BJ (cell line): Measurements from ENCODE around the gene TNRC6C. TPM values are rescaled to one million over a fixed set of nuclear protein-coding genes. Genes with fewer than 3 reads are reported as not detected.

Source experiments
- CTCF ChIA-PET: fragments of 350-600 bp; formaldehyde crosslinking; extraction: SDS; loops from one replicate; lab custom pipeline; 2021; ENCODE audit warnings: antibody characterized with exemption, inconsistent platforms; lab: Yijun Ruan, JAX
- POLR2A ChIA-PET: fragments of 300-600 bp; sonication (Branson Sonifier 250); formaldehyde crosslinking; extraction: SDS; loops from one replicate; lab custom pipeline; 2021; ENCODE audit warnings: antibody characterized with exemption; lab: Charles Lee
- DNase-seq: peaks from one replicate; pipeline ENCODE4 v3.0.0-alpha.2; 2011; ENCODE audit warnings: low read depth
- H3K27me3 ChIP-seq: 2 replicates; pipeline ENCODE4 v1.6.0; 2011; ENCODE audit warnings: low read length; ENCODE audit not compliant: control insufficient read depth, insufficient read depth
- H3K36me3 ChIP-seq: 2 replicates; pipeline ENCODE4 v1.5.1; 2011; ENCODE audit warnings: low read length; ENCODE audit not compliant: control insufficient read depth, insufficient read depth
- H3K4me3 ChIP-seq: 2 replicates; pipeline ENCODE4 v1.5.1; 2011; ENCODE audit warnings: low read depth, mild to moderate bottlenecking, control low read depth, low read length
- polyA plus RNA-seq: library from polyadenylated mRNA; depleted of rRNA; stranded (reverse); fragments of >200 nt; gene quantifications from 2 replicates; pipeline ENCODE4 v1.2.3, GENCODE V29; 2011
- TF ChIP-seq, protein P1 (sequence below): IDR thresholded peaks from 2 replicates; pipeline ENCODE4 v1.5.1; 2011; ENCODE audit warnings: low read depth, mild to moderate bottlenecking, control low read depth, inconsistent platforms, low read length, moderate library complexity; ENCODE audit not compliant: insufficient read depth

The TNRC6C gene
- polyA plus RNA-seq, 1 experiment, result 0.91 TPM

DNA sequence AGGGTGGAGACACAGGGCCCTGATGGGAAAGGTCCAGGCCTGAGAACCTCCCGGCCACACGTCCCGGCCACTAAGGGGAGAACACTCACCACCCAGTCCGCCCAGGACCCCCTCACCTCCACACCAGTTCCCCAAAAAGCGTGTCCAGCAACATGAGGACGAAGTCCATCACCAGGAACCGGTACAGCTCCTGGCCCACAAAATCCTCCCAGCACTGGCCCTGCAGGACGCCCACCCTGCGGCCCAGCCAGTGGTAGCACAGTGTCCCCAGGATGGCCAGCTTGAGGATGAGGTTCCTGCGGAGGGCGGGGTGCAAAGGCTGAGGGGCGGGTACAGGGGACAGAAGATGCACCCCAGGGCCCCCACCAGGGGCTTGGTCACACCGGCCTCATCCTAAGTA lies 162.0 kb downstream of the TNRC6C start:
- POLR2A ChIA-PET, result no interaction called here
- no peaks in the 10 kb centered on the region for H3K36me3 ChIP-seq
- TF ChIP-seq, protein P1, sequence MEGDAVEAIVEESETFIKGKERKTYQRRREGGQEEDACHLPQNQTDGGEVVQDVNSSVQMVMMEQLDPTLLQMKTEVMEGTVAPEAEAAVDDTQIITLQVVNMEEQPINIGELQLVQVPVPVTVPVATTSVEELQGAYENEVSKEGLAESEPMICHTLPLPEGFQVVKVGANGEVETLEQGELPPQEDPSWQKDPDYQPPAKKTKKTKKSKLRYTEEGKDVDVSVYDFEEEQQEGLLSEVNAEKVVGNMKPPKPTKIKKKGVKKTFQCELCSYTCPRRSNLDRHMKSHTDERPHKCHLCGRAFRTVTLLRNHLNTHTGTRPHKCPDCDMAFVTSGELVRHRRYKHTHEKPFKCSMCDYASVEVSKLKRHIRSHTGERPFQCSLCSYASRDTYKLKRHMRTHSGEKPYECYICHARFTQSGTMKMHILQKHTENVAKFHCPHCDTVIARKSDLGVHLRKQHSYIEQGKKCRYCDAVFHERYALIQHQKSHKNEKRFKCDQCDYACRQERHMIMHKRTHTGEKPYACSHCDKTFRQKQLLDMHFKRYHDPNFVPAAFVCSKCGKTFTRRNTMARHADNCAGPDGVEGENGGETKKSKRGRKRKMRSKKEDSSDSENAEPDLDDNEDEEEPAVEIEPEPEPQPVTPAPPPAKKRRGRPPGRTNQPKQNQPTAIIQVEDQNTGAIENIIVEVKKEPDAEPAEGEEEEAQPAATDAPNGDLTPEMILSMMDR, result no peak
- H3K4me3 ChIP-seq, result no peak overlapping the region
- no peak for DNase-seq
- H3K27me3 ChIP-seq, result no peaks in the 10 kb centered on the region
- CTCF ChIA-PET, result interaction anchor here (1.2 to 1.3 kb wide), 2 partner anchors 49 to 90 kb away, joined by 3 to 4 read pairs; no protein-coding TSS in a partner anchor

DNA sequence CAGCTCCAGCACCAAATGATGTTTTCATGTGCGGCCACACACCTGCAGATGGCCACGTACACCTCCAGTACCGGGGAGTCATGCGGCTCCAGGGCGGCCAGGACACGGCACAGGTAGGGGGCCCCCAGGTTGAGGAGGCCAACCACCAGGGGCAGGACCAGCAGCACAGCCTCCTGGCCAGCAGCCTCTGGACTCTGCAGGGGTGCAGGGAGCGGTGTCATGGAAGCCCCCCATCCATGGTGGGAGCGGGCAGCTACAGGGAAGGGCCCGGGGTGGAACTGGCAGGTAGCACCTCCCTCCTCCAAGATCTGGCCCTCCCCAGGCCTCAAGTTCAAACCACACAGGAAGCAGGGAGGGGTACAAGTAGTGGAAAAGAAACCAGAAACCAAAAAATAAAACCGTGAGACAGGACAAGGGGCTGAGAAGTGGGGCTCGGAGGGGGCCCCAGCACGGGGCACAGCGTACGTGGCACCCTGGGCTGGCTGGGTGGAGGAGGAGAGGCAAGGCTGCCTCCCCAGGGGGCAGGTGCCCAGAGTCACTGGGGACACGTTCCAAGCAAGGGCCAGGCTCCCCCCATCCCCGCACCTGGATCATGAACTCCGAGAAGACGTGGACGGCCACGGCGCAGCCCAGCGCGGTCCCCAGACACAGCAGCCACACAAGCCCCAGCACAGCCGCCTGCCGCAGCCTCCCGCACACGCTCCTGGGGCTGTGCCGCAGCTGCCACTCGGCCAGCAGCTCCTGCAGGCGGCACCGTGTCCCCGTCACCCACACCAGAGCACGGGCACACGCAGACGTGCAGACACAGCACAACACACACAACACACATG lies 162.7 kb downstream of the TNRC6C start:
- Histone ChIP-seq H3K4me3 (no peak overlapping the region), H3K27me3 (no peaks in the 10 kb centered on the region), H3K36me3 (no peaks in the 10 kb centered on the region)
- ChIA-PET POLR2A (no interaction called here), CTCF (no interaction called here)
- DNase-seq, result no peak
- TF ChIP-seq, protein P1, result no peak

DNA sequence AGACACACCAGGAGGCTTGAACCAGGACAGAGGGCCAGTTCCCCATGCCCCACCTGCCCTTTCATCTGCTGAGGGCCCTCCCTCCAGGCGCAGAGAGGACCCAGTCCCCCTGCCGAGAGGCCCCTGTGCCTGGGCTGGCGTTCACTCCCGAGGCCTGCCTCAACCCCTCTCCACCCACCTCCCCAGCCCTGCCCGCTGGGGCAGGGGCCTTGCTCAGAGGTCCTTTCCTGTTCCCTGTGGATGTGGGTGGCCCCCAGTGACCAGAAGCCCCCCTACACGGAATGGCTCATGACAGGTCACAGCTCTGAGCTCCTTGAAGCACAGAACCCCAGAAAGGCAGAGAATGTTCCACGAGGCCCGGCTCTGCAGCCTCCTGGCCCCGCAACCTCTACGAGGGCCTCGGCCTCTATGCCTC lies 163.3 kb downstream of the TNRC6C start:
- H3K36me3 ChIP-seq, result no peaks in the 10 kb centered on the region
- TF ChIP-seq, protein P1, result no peak
- ChIA-PET POLR2A (no interaction called here), CTCF (interaction anchor here (1.2 kb wide), 1 partner anchor 130 kb away, joined by 3 read pairs; no protein-coding TSS in a partner anchor)
- no peaks in the 10 kb centered on the region for H3K27me3 ChIP-seq
- H3K4me3 ChIP-seq, result no peak overlapping the region
- DNase-seq, result no peak

DNA sequence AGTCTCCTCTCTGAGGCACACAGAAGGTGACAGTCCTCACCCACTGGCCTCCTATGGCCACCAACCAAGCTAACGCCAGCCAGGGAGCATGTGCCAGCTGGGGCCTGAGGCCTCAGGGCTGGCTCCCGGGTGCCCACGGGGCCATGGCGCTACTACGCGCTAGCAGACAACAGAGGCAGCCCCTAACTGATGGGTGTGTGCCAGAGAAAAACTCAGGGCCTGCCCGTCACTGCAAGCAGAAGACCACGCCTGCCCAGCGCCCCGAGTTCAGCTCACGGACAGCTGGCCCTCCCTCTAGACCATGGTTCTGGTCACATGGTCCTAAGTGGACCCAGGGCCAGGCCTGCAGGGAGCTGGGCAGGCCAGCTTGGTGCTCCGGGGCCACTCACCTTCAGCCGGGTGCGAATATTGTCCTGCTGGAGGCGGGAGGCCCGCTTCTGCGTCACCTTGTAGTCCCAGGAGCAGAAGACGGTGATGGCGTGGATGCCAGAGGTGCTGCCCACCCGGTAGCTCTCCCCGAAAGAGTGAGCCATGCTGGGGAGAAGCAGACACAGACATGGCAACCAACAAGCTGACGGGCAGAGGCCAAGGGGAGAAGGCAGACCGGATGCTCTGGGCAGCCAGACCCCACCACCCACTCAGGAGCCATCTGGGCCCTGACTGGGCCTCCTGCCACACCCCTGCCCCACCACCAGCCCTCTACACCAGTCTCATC lies 163.9 kb downstream of the TNRC6C start:
- ChIA-PET POLR2A (no interaction called here), CTCF (interaction anchor here (1.2 kb wide), 1 partner anchor 129 kb away, joined by 3 read pairs; no protein-coding TSS in a partner anchor)
- H3K4me3 ChIP-seq, result no peak overlapping the region
- no peak for DNase-seq
- H3K36me3 ChIP-seq, result no peaks in the 10 kb centered on the region
- H3K27me3 ChIP-seq, result peaks cover 2% of the 10 kb centered on the region; the same call in 1 of the 2 replicates
- TF ChIP-seq, protein P1, result no peak

DNA sequence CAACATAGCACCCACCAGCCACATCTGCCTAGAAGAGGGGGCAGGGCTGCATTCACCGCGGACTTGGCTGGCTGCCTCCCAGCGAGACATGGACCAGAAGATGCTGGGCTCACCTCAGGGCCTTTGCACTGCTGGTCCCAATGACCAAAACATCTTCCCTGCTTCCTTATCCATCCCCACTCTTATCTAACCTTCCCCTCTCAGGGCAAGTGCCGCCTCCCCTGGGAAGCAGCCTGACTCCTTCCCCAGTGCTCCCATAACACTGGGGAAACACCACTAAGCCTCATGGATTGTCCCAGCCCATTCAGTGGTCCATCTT lies 164.4 kb downstream of the TNRC6C start:
- ChIA-PET CTCF (interaction anchor here (1.2 kb wide), 1 partner anchor 129 kb away, joined by 3 read pairs; no protein-coding TSS in a partner anchor), POLR2A (no interaction called here)
- TF ChIP-seq, protein P1, result no peak

More for the DNA sequence above, 164.4 kb downstream of the TNRC6C start:
- H3K27me3 ChIP-seq, result peaks cover 2% of the 10 kb centered on the region; the same call in 1 of the 2 replicates
- no peak for DNase-seq
- H3K4me3 ChIP-seq, result no peak overlapping the region
- no peaks in the 10 kb centered on the region for H3K36me3 ChIP-seq
